GM19239 (cell line): ENCODE results near the gene CHEK2.
"Not testable (repeated sequence)": the region's sequence is repeated elsewhere in the genome, so short reads cannot be mapped to it uniquely, and the experiment has no call there.

Source experiments
- DNase-seq: peaks from one replicate; pipeline ENCODE4 v3.0.0; 2011; ENCODE audit warnings: low spot score; ENCODE audit not compliant: insufficient read length
- FAIRE-seq: peaks from 2 replicates; lab custom pipeline; 2011; peaks lifted over from hg19 to GRCh38; lab: Jason Lieb, UNC

Gene CHEK2

DNA sequence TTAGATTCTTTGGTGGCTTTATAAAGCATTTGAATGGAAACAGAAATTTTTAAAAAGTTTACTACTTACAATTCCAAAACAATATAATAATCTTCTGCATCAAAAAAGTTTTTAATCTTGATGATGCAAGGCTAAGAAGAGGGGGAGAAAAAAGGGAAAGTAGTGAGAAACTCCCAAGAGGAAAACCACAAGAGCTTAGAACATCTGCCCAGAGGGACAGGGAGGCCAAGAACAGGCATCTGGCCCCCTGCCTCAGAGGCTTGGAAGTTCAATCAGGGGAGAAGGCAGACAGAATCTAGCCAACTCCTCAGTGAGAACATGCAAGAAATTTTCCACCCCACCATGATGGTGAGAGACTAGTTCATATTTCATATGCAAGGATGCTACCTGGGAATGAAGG lies 38.2 kb downstream of the CHEK2 start:
- FAIRE-seq: no peak

DNA sequence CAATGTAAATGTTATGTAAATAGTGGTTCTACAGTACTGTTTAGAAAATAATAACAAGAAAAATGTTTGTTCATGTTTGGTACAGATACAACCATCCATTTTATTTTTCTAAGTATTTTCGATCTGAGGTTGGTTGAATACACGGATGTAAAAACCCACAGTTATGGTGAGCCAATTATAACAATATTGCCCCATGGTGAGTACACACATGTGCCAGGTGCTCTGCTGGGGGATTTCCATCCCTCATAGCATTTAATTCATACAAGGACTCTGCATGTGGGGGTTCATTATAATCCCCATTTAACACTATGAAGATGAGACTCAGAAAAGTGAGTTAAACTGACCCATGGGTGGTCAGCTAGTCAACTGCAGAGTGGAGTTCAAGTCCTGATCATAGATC lies 38.7 kb downstream of the CHEK2 start:
- FAIRE-seq (peak; percentile 14), DNase-seq (no peak)

More for the DNA sequence above, 38.2 kb downstream of the CHEK2 start:
- DNase-seq: no peak

DNA sequence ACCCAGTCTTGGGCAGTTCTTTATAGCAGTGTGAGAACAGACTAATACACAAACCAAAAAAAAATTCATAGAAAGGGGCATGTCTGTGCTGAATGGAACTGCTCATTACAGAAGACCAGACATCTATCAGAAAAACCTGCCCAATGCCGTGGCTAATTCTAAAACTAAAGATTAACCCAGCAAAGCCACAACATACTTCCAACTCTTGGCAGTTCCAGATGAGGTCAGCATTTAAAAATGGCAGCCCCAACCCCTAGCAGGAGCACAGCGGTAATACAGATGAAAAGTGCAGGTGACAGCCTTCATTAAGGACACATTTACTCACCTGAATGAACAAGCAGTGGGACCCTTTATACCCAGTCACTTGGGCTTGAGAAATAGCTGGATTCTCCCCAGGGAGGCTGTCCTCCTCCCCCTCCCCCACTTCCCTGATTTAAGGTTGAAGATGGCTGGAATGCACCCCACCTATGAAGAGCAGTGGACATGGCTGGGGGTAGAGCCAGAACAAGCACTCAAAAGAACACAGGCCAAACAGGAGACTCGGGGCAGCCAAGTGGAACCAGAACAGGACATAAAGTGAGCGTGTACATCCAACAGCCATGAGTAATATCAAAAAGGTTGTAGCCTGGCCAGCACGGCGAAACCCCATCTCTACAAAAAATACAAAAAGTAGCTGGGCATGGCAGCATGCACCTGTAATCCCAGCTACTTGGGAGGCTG lies 48.4 kb downstream of the CHEK2 start:
- not testable (repeated sequence) for DNase-seq, FAIRE-seq

DNA sequence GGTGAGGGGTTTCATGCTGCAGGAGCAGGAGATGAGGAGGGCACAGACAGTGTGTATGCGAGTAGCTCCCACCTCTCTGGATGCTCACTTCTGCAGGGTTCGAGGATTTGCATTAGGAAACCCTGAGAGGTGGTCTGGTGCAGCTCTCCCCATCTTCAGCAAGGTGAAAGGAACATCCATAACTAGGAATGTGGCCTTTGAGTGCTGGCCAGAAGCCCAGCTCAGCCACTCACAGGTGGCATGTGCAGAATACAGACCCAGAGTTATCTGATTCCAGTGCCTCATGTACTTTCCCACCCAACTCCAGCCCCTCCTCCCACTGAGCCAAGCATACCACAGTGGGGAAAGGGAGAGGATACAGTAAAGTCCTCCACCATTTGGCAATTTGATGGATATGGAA lies 51.8 kb downstream of the CHEK2 start:
- FAIRE-seq: not testable (repeated sequence)

DNA sequence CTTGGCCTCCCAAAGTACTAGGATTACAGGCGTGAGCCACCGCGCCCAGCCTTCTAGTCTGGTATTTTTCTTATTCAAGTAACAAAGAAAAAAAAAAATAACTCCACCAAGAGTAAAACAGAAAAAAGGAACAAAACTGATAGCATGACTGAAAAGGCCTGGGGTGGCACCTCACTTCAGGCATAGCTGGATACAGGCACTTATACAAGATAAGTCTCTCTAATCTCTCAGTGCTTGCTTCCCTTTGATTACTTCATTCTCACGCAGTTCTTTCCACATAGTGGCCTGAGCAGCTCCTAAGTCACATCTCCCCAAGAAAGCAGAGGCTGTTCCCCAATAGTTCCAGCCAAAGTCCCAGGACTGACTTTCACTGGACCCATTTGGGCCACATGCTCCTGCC lies 58.7 kb downstream of the CHEK2 start:
- not testable (repeated sequence) for FAIRE-seq, DNase-seq

More for the DNA sequence above, 51.8 kb downstream of the CHEK2 start:
- not testable (repeated sequence) for DNase-seq

GRCh38 chr22:28680813-28681490 lies 60.7 kb downstream of the CHEK2 start:
- FAIRE-seq: not testable (repeated sequence)

GRCh38 chr22:28679611-28680287 lies 61.9 kb downstream of the CHEK2 start, which contains the start of gene TTC28:
Gene TTC28, minus strand, starts transcription at chr22:28679840. Its CDS starts 117 bp downstream, at chr22:28679723.
- not testable (repeated sequence) for DNase-seq

More at GRCh38 chr22:28680813-28681490, 60.7 kb downstream of the CHEK2 start:
- not testable (repeated sequence) for DNase-seq

GRCh38 chr22:28678778-28679610 lies 62.6 kb downstream of the CHEK2 start:
- FAIRE-seq, DNase-seq: not testable (repeated sequence)

More at GRCh38 chr22:28679611-28680287, 61.9 kb downstream of the CHEK2 start, which contains the start of gene TTC28:
- FAIRE-seq: not testable (repeated sequence)

DNA sequence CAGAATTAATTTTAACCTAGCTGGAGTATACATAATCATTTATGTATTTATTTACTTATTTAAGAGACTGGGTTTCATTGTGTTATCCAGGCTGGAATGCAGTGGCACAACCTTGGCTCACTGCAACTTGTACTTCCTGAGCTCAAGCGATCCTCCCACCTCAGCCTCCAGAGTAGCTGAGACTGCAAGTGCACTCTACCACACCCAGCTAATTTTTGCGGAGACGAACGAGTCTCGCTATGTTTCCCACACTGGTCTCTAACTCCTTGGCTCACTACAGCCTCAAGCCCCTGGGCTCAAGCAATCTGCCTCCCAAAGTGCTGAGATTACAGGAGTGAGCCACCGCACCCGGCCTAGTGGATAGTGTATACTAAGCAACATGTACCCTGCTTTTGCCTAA lies 63.5 kb downstream of the CHEK2 start:
- not testable (repeated sequence) for FAIRE-seq, DNase-seq

- FAIRE-seq: peak; percentile 78
- DNase-seq: peak; percentile 56
These were observed 67.5 kb downstream of the CHEK2 start for GRCh38 chr22:28674121-28674563.

- DNase-seq (no peak), FAIRE-seq (no peak)
These were observed 70.9 kb downstream of the CHEK2 start for GRCh38 chr22:28670756-28671155.

DNA sequence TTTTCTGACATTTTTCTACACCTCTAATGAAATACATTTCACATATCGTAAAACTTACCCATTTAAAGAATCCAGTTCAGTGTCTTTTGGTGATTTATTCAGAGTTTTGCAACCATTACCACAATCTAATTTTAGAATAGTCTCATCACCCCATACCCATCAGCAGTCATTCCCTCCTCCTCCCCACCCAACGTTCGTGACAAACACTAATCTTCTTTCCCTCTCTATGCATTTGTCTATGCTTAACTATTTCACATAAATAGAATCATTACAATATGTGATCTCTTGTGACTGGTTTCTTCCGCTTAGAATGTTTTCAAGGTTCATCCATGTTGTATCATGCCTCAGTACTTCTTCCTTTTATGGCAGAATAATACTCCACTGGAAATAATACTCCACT lies 71.5 kb downstream of the CHEK2 start:
- DNase-seq (no peak), FAIRE-seq (no peak)

DNA sequence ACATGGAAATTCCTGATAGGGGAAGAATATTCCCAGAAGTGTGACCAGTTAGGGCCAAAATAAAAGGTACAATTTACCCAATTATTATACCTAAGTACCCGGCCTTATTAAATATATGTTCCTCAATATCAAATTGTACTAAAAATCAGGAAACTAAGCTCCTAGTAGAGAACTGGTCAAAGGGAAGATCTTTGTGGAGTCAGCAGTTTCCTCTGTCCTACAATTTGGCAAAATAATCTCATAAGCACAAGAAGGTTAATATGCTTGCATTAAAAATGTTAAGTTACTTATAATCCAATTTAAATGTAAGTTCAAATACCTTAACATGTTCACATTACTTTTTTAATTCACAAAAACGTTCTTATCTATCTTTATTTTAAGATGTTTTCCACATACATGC lies 72.2 kb downstream of the CHEK2 start:
- DNase-seq (no peak), FAIRE-seq (no peak)

- DNase-seq, FAIRE-seq: not testable (repeated sequence)
These were observed 78.1 kb downstream of the CHEK2 start for GRCh38 chr22:28663569-28663942.

GRCh38 chr22:28658448-28658847 lies 83.2 kb downstream of the CHEK2 start:
- FAIRE-seq: no peak
- no peak for DNase-seq

GRCh38 chr22:28656181-28656580 lies 85.4 kb downstream of the CHEK2 start:
- FAIRE-seq: no peak

GRCh38 chr22:28650463-28650862 lies 91.2 kb downstream of the CHEK2 start:
- no peak for DNase-seq
- no peak for FAIRE-seq

More at GRCh38 chr22:28656181-28656580, 85.4 kb downstream of the CHEK2 start:
- DNase-seq: no peak

DNA sequence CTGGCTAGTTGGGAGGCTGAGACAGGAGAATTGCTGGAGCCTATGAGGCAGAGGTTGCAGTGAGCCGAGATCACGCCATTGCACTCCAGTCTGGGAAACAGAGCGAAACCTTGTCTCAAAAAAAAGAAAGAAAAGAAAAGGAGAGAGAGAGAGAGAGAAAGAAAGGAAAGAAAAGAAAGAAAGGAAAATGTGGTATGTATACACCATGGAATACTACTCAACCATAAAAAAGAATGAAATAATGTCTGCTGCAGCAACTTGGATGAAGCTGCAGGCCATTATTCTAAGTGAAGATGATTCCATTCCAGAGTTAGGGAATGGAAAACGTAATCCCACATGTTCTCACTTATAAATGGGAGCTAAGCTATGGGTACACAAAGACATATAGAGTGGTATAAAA lies 92.8 kb downstream of the CHEK2 start:
- DNase-seq: no peak
- no peak for FAIRE-seq

DNA sequence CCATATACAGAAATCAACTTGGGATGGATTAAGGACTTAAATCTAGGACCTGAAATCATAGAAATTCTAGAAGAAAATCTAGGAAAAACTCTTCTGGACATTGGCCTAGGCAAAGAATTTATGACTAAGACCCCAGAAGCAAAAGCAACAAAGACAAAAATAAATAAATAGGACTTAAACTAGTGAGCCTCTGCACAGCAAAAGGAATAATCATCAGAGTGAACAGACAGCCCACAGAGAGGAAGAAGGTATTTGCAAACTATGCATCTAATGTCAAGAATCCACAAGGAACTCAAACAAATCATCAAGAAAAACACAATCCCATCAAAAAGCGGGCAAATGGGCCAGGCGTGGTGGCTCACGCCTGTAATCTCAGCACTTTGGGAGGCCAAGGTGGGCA lies 94.4 kb downstream of the CHEK2 start:
- DNase-seq: no peak

GRCh38 chr22:28639321-28639720 lies 102.3 kb downstream of the CHEK2 start:
- DNase-seq (no peak), FAIRE-seq (no peak)

More for the DNA sequence above, 94.4 kb downstream of the CHEK2 start:
- FAIRE-seq: no peak
